ENCODE results near the gene STARD5.

DNA sequence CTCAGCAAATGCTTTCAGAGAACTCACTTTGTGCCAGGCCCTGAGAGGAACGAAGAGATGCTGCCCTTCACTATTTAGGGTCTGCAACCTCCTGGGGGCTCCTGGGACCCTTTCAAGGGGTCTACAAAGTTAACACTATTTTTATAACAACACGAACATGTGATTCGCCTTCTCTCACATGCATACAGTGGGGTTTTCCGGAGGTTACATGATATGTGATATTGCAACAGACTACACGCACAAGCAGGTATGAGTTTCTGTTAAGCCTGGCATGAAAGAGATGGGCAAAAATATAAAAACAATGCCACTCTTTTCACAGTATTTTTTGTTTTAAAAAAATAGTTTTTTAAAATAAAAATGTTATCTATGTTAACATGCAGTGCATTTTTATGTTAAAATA lies 10.3 kb downstream of the STARD5 start:
- TF ChIP-seq, protein P1, sequence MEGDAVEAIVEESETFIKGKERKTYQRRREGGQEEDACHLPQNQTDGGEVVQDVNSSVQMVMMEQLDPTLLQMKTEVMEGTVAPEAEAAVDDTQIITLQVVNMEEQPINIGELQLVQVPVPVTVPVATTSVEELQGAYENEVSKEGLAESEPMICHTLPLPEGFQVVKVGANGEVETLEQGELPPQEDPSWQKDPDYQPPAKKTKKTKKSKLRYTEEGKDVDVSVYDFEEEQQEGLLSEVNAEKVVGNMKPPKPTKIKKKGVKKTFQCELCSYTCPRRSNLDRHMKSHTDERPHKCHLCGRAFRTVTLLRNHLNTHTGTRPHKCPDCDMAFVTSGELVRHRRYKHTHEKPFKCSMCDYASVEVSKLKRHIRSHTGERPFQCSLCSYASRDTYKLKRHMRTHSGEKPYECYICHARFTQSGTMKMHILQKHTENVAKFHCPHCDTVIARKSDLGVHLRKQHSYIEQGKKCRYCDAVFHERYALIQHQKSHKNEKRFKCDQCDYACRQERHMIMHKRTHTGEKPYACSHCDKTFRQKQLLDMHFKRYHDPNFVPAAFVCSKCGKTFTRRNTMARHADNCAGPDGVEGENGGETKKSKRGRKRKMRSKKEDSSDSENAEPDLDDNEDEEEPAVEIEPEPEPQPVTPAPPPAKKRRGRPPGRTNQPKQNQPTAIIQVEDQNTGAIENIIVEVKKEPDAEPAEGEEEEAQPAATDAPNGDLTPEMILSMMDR (IDR thresholded peaks at IDR 0.05; ENCODE audit: low read depth, low read length): no peak
- TF ChIP-seq POLR2A (IDR thresholded peaks at IDR 0.05; ENCODE audit: extremely low read depth, insufficient read length) (no peak), MYC (IDR thresholded peaks at IDR 0.05; ENCODE audit: low read depth, low read length) (no peak)
